ENCODE data around the gene MYO1E.

The MYO1E gene

GRCh38 chr15:59227021-59227420 is 145.7 kb downstream of the MYO1E start:
- DNase-seq (ENCODE audit: low read depth) = no peak

GRCh38 chr15:59224474-59224873 is 148.2 kb downstream of the MYO1E start:
- DNase-seq (ENCODE audit: low read depth) = no peak

DNA sequence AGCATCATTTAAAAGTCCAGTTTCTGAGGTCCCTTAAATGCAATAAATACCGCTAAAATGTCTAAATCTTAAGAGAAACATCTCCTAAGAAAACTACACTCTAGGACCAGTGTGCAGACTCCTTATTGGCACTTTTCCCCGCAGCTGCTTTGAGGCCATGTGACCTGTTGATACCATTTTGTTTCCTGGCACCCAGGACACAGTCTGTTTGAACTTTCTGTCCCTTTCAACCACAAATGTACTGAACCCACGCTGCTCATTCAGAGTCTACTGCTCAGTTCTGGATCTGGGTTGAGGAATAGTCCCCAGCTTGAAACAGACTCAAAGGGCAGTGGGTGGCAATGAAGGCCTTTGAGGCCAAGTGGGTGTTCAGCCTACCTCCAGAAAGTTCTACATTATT is 148.9 kb downstream of the MYO1E start:
- DNase-seq (ENCODE audit: low read depth) = no peak

GRCh38 chr15:59222906-59223550 is 149.6 kb downstream of the MYO1E start:
- DNase-seq (ENCODE audit: low read depth) = no peak

DNA sequence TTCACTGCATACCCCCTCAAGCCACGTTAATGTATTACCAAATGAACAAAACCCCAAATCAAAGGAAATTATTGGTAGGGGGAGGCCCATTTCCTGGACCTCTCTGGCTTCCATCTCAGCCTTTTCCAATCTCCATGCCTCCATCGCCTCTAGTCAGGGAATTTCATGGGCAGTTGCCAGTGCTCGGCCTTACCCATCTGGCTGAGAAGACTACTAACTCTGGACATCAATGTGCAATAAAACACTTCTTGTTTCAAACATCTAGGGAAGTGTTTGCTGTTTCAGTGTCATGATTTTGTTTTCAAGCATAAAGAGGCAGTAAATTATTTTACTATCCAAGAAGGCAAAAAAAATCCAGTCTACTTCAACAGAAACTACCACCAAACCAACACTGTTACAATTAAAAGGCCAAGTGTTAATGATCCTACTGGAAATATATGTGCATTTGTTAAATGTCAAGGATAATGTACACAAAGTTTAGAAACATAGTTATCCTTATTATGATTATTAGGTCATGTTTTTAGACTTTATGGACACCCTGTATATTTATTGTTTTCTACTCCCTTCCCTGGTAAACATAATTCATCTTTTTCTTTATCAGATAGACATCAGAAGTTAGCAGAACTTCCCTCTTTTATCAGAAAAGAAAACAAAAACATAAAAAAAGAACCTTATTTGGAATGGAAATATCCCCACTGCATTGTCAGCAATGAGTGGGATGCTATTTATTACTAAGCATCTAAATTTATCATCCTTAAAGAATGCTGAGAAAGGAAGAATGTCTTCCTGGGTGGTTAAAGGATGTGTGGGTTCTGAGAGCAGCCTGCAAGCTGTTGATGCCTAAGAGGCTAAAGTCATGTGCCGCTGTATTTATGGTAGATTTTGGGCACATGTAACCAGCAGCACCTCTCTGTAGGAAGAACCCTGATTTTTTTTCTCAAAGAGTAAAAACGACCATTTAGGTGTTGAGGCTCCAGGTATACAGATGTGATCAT is 150.9 kb downstream of the MYO1E start:
- DNase-seq (ENCODE audit: low read depth) = peak; percentile 56

GRCh38 chr15:59218710-59219109 is 154.0 kb downstream of the MYO1E start:
- no peak for DNase-seq (ENCODE audit: low read depth)

DNA sequence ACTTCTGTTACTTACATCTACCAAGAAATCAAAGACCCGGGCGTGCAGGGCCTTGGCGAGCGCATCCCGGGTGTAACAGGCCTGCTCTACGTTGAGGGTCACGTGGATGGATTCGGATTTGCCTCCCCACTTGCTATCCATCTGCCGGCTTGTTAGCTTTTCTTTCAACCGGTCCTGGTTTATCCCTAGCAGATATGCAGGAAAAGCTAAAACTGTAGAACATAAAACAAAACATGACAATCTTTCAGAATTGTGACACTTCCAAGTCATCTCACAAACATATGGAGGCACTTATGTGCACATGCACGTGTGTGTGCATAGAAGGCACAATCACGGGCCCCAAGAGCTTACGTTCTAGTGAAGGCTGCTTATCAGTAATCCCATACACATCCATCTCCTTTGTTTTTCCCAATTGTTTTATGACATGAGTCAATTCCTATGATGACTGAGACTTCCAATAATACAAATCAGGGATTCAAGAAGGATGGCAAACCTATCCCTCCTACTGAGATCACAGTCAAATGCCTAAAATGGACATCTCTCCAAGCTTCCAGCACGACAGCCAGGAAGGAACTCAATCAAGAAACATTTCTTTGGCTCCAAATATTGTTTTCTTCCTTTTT is 154.7 kb downstream of the MYO1E start:
- DNase-seq (ENCODE audit: low read depth) = no peak

DNA sequence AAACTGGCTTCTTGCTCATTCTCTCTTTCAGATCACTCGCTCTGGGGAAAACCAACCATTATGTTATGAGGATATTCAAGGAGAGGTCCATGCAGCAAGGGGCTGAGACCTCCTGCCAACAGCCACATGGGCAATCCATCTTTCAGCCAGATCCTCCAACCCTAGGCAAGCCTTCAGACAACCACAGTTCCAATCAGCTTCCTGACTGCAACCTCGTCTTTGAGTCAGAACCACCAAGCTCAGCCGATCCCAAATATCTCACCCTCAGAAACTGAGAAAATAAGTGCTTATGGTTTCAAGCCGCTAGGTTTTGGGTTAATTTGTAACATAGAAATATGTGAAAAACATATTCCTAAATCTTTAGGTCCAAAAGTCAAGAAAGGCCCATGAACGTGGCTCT is 155.8 kb downstream of the MYO1E start:
- no peak for DNase-seq (ENCODE audit: low read depth)

DNA sequence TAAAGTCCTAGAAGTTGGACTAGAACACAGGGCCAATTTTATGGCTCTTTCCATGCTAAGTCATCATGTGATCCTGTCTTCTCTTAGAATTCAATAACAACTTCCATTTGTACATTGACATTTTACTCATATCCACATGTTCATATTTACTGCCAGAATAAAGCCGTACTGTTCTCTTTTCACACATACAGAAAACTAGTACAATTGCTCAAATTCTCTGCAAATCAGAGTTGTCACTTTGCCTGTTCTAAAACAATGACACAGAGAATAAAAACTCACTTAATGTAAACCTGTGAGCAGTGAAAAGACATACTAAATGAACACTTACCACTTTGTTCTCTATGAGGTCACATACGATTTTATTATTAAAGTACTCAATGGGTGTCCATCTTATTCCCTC is 162.5 kb downstream of the MYO1E start:
- no peak for DNase-seq (ENCODE audit: low read depth)

GRCh38 chr15:59208613-59209249 is 163.9 kb downstream of the MYO1E start:
- no peak for DNase-seq (ENCODE audit: low read depth)

- DNase-seq (ENCODE audit: low read depth) = no peak
Observed at GRCh38 chr15:59206623-59207183, 166.0 kb downstream of the MYO1E start, which contains the start of gene LDHAL6B. Gene LDHAL6B (plus strand): TSS chr15:59206843. CDS start chr15:59206941, 98 bp downstream.

GRCh38 chr15:59205839-59206622 is 166.6 kb downstream of the MYO1E start:
- no peak for DNase-seq (ENCODE audit: low read depth)

DNA sequence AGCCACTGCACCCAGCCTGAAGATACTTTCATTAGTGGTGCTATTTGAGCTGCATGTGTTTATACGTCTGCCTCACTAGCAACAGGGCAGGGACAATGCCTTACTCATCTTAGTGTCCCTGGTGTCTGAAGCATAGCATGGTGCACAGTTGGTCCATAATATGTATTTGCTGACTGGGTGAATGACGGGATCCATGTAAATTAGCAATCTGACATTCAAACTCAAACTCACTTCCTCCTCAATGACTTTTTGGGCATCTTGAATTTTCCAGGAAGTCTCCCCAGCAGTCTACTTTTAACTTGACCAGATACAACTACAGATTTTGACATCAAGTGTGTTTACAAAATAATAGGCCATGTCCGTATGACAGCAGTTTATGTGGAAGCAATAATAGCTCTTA is 169.0 kb downstream of the MYO1E start:
- DNase-seq (ENCODE audit: low read depth) = no peak

DNA sequence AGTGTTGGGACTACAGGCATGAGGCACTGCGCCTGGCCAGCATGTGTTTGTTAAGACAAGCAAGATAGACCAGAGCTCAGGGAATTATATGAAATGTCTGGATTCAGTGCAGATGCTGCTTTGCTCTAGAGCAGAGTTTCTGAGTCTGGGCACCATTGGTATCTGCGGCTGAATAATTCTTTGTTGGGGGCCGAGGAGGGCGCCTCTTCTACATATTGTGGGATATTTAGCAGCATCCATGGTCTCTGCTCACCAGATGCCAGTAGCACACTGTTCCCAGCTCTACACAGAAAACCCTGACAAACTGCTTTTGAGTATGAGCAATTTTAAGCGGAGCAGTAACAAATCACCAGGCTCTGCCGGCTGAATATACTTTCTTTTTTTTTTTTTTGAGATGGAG is 169.7 kb downstream of the MYO1E start:
- no peak for DNase-seq (ENCODE audit: low read depth)

GRCh38 chr15:59200560-59200959 is 172.1 kb downstream of the MYO1E start:
- no peak for DNase-seq (ENCODE audit: low read depth)

DNA sequence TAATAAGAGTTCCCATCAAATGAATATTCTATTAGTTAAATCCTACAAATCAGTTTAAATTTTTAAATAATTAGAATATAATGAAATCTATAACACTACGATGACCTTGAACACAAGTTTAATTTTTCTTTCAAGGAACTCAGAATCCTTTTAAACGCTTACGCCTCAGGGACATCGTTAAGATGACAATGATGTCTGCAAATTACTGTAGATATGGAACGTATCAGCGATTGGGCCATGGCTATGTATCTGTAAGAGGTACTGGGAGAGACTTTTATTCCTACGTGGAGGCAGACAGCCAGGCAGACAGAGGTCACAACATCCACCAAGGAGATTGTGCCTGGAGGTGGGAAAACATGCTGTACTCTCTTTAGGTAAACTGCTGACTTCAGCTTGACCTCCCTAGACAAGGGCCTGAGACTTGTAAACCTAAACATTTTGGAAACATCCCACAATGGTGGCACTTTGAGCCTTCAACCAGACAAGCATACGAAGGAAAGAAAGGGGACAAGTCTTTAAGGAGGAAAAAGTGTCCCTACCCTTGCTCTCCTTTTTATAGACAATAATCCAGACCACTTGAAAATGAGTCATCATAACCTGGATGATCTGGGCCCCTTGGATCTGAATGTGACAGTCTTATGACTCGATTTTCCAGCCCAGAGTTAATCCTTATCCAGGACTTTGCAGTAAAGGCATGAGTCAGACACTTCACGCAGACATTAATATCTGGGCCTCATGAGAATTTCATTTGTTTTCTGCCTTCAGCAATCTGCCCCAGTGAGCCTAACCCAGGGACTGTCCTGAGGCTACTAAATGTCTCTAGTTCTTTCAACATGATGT is 172.8 kb downstream of the MYO1E start:
- DNase-seq (ENCODE audit: low read depth) = no peak

GRCh38 chr15:59197454-59197853 is 175.2 kb downstream of the MYO1E start:
- no peak for DNase-seq (ENCODE audit: low read depth)

DNA sequence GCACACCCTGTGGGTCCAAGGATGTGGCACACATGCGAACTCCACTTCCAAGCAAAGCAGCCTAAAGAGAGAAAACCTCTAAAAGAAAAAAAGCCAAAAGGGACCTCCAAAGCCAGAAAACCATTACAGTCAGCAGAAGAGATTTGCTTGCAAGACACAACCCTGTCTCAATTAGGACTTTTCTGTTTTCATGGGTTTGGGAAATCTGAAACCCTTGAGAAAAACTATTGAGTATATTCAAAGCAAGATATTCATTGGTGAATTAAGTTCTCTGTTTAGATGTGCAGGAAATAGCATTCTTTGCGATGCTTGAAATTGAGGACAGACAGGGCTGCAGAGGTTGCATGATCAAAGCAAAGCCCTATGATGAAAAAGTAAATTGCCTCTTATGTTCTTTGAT is 176.3 kb downstream of the MYO1E start:
- DNase-seq (ENCODE audit: low read depth) = no peak

GRCh38 chr15:59194639-59195325 is 177.9 kb downstream of the MYO1E start:
- no peak for DNase-seq (ENCODE audit: low read depth)

DNA sequence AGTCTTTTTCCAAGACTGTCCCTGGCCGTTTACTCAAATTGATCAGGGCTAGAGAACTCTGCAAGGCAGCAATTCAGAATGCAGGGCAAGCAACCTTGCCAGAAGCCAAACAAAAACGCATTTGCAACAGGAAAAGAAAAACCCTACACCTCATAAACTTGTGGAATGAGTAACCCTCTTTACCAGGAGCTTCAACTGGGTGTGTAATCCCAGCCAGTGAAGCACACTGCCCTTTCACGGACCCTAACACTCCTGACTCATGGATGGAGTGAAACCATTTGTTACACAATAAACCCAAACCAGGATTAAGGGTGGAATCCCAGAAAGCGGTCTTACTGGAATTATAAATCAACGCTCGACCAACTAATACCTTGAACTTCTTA is 180.8 kb downstream of the MYO1E start:
- DNase-seq (ENCODE audit: low read depth) = peak; percentile 54

All from fibroblast of the conjunctiva (primary cell).